A549 (cell line): ENCODE data around the gene METTL5. TPM values are rescaled to one million over a fixed set of nuclear protein-coding genes. Genes with fewer than 3 reads are reported as not detected.

ENCODE experiments used
- polyA plus RNA-seq, 4 experiments: library from polyadenylated mRNA; depleted of rRNA in 3 of 4; stranded (reverse); fragments of >200 nt; fragmentation: RNase III in 1 of 4; extraction: RNeasy Plus Mini Kit Qiagen cat#74134 plus additional on column Dnase treatment in 1 of 4; gene quantifications; 2 replicates in 3 of 4; 3 replicates in 1 of 4; pipeline ENCODE4 v1.2.3, GENCODE V29; 2011 to 2017

METTL5 gene
- polyA plus RNA-seq, 2 of the 4 experiments (the other 2 are of a cell fraction) = 86.9 to 97.6 TPM

Other genes starting within 250 kb of the METTL5 start
- 46.4 and 70.8 TPM in 2 replicates for gene PPIG, start 240.6 kb downstream of the METTL5 start, polyA plus RNA-seq (2011; rRNA removed)
- gene PPIG, start 240.6 kb downstream of the METTL5 start, polyA plus RNA-seq (2017; fragmentation: RNase III; extraction: RNeasy Plus Mini Kit Qiagen cat#74134 plus additional on column Dnase treatment) = 57.9 to 61.2 TPM (median 60.5 TPM) in 3 replicates
- gene CFAP210, start 130.5 kb downstream of the METTL5 start, polyA plus RNA-seq (2011; rRNA removed) = 0.07 and 0.31 TPM in 2 replicates
- 0.30 to 0.35 TPM (median 0.34 TPM) in 3 replicates for gene CFAP210, start 130.5 kb downstream of the METTL5 start, polyA plus RNA-seq (2017; fragmentation: RNase III; extraction: RNeasy Plus Mini Kit Qiagen cat#74134 plus additional on column Dnase treatment)
- gene PHOSPHO2, start 130.4 kb downstream of the METTL5 start, polyA plus RNA-seq (2011; rRNA removed) = 4.0 and 5.1 TPM in 2 replicates
- 3.9 to 4.4 TPM (median 4.3 TPM) in 3 replicates for gene PHOSPHO2, start 130.4 kb downstream of the METTL5 start, polyA plus RNA-seq (2017; fragmentation: RNase III; extraction: RNeasy Plus Mini Kit Qiagen cat#74134 plus additional on column Dnase treatment)
- 19.6 and 22.9 TPM in 2 replicates for gene KLHL23, start 91.1 kb downstream of the METTL5 start, polyA plus RNA-seq (2011; rRNA removed)
- 10.1 to 11.0 TPM (median 10.8 TPM) in 3 replicates for gene KLHL23, start 91.1 kb downstream of the METTL5 start, polyA plus RNA-seq (2017; fragmentation: RNase III; extraction: RNeasy Plus Mini Kit Qiagen cat#74134 plus additional on column Dnase treatment)
- 129 and 253 TPM in 2 replicates for gene SSB, start 26.0 kb downstream of the METTL5 start, polyA plus RNA-seq (2011; rRNA removed)
- gene SSB, start 26.0 kb downstream of the METTL5 start, polyA plus RNA-seq (2017; fragmentation: RNase III; extraction: RNeasy Plus Mini Kit Qiagen cat#74134 plus additional on column Dnase treatment) = 246 to 255 TPM (median 253 TPM) in 3 replicates
- 21.1 and 23.1 TPM in 2 replicates for gene UBR3, start 2.5 kb upstream of the METTL5 start, polyA plus RNA-seq (2011; rRNA removed)
- 10.3 to 11.1 TPM (median 11.0 TPM) in 3 replicates for gene UBR3, start 2.5 kb upstream of the METTL5 start, polyA plus RNA-seq (2017; fragmentation: RNase III; extraction: RNeasy Plus Mini Kit Qiagen cat#74134 plus additional on column Dnase treatment)